ENCODE data around the gene ZMYM4. TPM values are rescaled to one million over a fixed set of nuclear protein-coding genes. Genes with fewer than 3 reads are reported as not detected.

ZMYM4 gene
- total RNA-seq, 2 experiments from 2014 or later, result 18.6 to 19.2 TPM

GRCh38 chr1:35433714-35434113 is 165.2 kb downstream of the ZMYM4 start:
- intact Hi-C loops (cut with micrococcal nuclease), result no loop called here
- H3K27ac Mint-ChIP-seq, result no peak overlapping the region
- H3K4me1 Mint-ChIP-seq (ENCODE audit: low read depth), result peaks cover 7% of the 10 kb centered on the region
- CTCF ChIA-PET, result interaction anchor here (0.7 kb wide), 1 partner anchor 298 kb away, joined by 9 read pairs; no protein-coding TSS in a partner anchor
- no peaks in the 10 kb centered on the region for H3K27me3 Mint-ChIP-seq (ENCODE audit: low read depth)
- no peaks in the 10 kb centered on the region for H3K9me3 Mint-ChIP-seq
- H3K36me3 Mint-ChIP-seq (ENCODE audit: low read depth), result peaks cover 13% of the 10 kb centered on the region
- H3K4me3 Mint-ChIP-seq, result no peak overlapping the region
- DNase-seq, result no peak

GRCh38 chr1:35434703-35435102 is 166.2 kb downstream of the ZMYM4 start:
- intact Hi-C loops (cut with micrococcal nuclease), result no loop called here
- peaks cover 18% of the 10 kb centered on the region for H3K36me3 Mint-ChIP-seq (ENCODE audit: low read depth)
- DNase-seq, result no peak
- H3K27ac Mint-ChIP-seq, result no peak overlapping the region
- H3K4me3 Mint-ChIP-seq, result no peak overlapping the region
- no peaks in the 10 kb centered on the region for H3K27me3 Mint-ChIP-seq (ENCODE audit: low read depth)
- no peaks in the 10 kb centered on the region for H3K9me3 Mint-ChIP-seq
- peaks cover 7% of the 10 kb centered on the region for H3K4me1 Mint-ChIP-seq (ENCODE audit: low read depth)
- CTCF ChIA-PET, result interaction anchor here (8.6 kb wide), 1 partner anchor 16 kb away, joined by 52 read pairs; no protein-coding TSS in a partner anchor

GRCh38 chr1:35436078-35436477 is 167.6 kb downstream of the ZMYM4 start:
- intact Hi-C loops (cut with micrococcal nuclease), result no loop called here
- no peak for DNase-seq
- Mint-ChIP-seq H3K27ac (no peak overlapping the region), H3K36me3 (ENCODE audit: low read depth) (peaks cover 16% of the 10 kb centered on the region), H3K4me3 (no peak overlapping the region), H3K9me3 (no peaks in the 10 kb centered on the region), H3K4me1 (ENCODE audit: low read depth) (peaks cover 5% of the 10 kb centered on the region), H3K27me3 (ENCODE audit: low read depth) (no peaks in the 10 kb centered on the region)
- CTCF ChIA-PET, result interaction anchor here (8.6 kb wide), 1 partner anchor 15 kb away, joined by 52 read pairs; no protein-coding TSS in a partner anchor

GRCh38 chr1:35437200-35437599 is 168.7 kb downstream of the ZMYM4 start:
- no peak overlapping the region for H3K27ac Mint-ChIP-seq
- CTCF ChIA-PET, result interaction anchor here (8.6 kb wide), 1 partner anchor 14 kb away, joined by 52 read pairs; no protein-coding TSS in a partner anchor

GRCh38 chr1:35439626-35440025 is 171.1 kb downstream of the ZMYM4 start:
- DNase-seq, result no peak
- Mint-ChIP-seq H3K27me3 (ENCODE audit: low read depth) (no peaks in the 10 kb centered on the region), H3K4me3 (no peak overlapping the region), H3K36me3 (ENCODE audit: low read depth) (peaks cover 15% of the 10 kb centered on the region), H3K4me1 (ENCODE audit: low read depth) (peaks cover 12% of the 10 kb centered on the region), H3K27ac (no peak overlapping the region), H3K9me3 (no peaks in the 10 kb centered on the region)
- CTCF ChIA-PET, result interaction anchor here (0.6 to 8.6 kb wide), 2 partner anchors 11 to 28 kb away, joined by 4 to 52 read pairs; no protein-coding TSS in a partner anchor
- intact Hi-C loops (cut with micrococcal nuclease), result loop anchor here (5.0 to 10.0 kb wide), 2 partner anchors 237 to 575 kb away; no protein-coding TSS in a partner anchor

More at GRCh38 chr1:35437200-35437599, 168.7 kb downstream of the ZMYM4 start:
- Mint-ChIP-seq H3K36me3 (ENCODE audit: low read depth) (peaks cover 12% of the 10 kb centered on the region), H3K4me1 (ENCODE audit: low read depth) (no peaks in the 10 kb centered on the region), H3K4me3 (no peak overlapping the region), H3K9me3 (no peaks in the 10 kb centered on the region), H3K27me3 (ENCODE audit: low read depth) (no peaks in the 10 kb centered on the region)
- no peak for DNase-seq
- intact Hi-C loops (cut with micrococcal nuclease), result no loop called here

- CTCF ChIA-PET, result interaction anchor here (1.4 to 8.6 kb wide), 3 partner anchors 9 to 127 kb away, joined by 4 to 52 read pairs (median 4); no protein-coding TSS in a partner anchor
- Mint-ChIP-seq H3K27me3 (ENCODE audit: low read depth) (no peaks in the 10 kb centered on the region), H3K9me3 (no peaks in the 10 kb centered on the region), H3K4me3 (no peak overlapping the region), H3K36me3 (ENCODE audit: low read depth) (peaks cover 15% of the 10 kb centered on the region), H3K4me1 (ENCODE audit: low read depth) (peaks cover 12% of the 10 kb centered on the region), H3K27ac (no peak overlapping the region)
- DNase-seq, result no peak
- intact Hi-C loops (cut with micrococcal nuclease), result loop anchor here (5.0 to 10.0 kb wide), 2 partner anchors 240 to 577 kb away; no protein-coding TSS in a partner anchor
Observed at GRCh38 chr1:35441926-35442579, 173.5 kb downstream of the ZMYM4 start.

GRCh38 chr1:35442734-35443133 is 174.2 kb downstream of the ZMYM4 start:
- Mint-ChIP-seq H3K4me3 (no peak overlapping the region), H3K4me1 (ENCODE audit: low read depth) (peaks cover 12% of the 10 kb centered on the region), H3K36me3 (ENCODE audit: low read depth) (peaks cover 14% of the 10 kb centered on the region), H3K27me3 (ENCODE audit: low read depth) (no peaks in the 10 kb centered on the region), H3K27ac (no peak overlapping the region), H3K9me3 (no peaks in the 10 kb centered on the region)
- intact Hi-C loops (cut with micrococcal nuclease), result loop anchor here (5.0 to 10.0 kb wide), 2 partner anchors 240 to 578 kb away; no protein-coding TSS in a partner anchor
- DNase-seq, result peak; percentile 45
- CTCF ChIA-PET, result interaction anchor here (1.4 to 8.6 kb wide), 3 partner anchors 8 to 126 kb away, joined by 4 to 52 read pairs (median 4); no protein-coding TSS in a partner anchor

GRCh38 chr1:35443768-35444518 is 175.4 kb downstream of the ZMYM4 start:
- H3K4me1 Mint-ChIP-seq (ENCODE audit: low read depth), result peaks cover 12% of the 10 kb centered on the region
- no peaks in the 10 kb centered on the region for H3K27me3 Mint-ChIP-seq (ENCODE audit: low read depth)
- peak; percentile 12 for DNase-seq
- intact Hi-C loops (cut with micrococcal nuclease), result loop anchor here (5.0 to 10.0 kb wide), 2 partner anchors 242 to 579 kb away; no protein-coding TSS in a partner anchor
- no peak overlapping the region for H3K4me3 Mint-ChIP-seq
- H3K9me3 Mint-ChIP-seq, result no peaks in the 10 kb centered on the region
- CTCF ChIA-PET, result interaction anchor here (1.1 to 9.4 kb wide), 7 partner anchors 8 to 579 kb away, joined by 3 to 147 read pairs (median 4); no protein-coding TSS in a partner anchor
- H3K27ac Mint-ChIP-seq, result no peak overlapping the region
- peaks cover 18% of the 10 kb centered on the region for H3K36me3 Mint-ChIP-seq (ENCODE audit: low read depth)

- Mint-ChIP-seq H3K27ac (no peak overlapping the region), H3K9me3 (no peaks in the 10 kb centered on the region)
- intact Hi-C loops (cut with micrococcal nuclease), result loop anchor here (5.0 to 10.0 kb wide), 2 partner anchors 242 to 580 kb away; no protein-coding TSS in a partner anchor
Observed at GRCh38 chr1:35444519-35444774, 175.9 kb downstream of the ZMYM4 start.

GRCh38 chr1:35447278-35447677 is 178.8 kb downstream of the ZMYM4 start:
- no peak overlapping the region for H3K4me3 Mint-ChIP-seq
- CTCF ChIA-PET, result interaction anchor here (0.7 to 9.4 kb wide), 2 partner anchors 48 to 119 kb away, joined by 3 to 147 read pairs; no protein-coding TSS in a partner anchor
- DNase-seq, result no peak
- peaks cover 10% of the 10 kb centered on the region for H3K36me3 Mint-ChIP-seq (ENCODE audit: low read depth)
- intact Hi-C loops (cut with micrococcal nuclease), result loop anchor here (10.0 kb wide), 1 partner anchor 582 kb away; no protein-coding TSS in a partner anchor
- H3K9me3 Mint-ChIP-seq, result no peaks in the 10 kb centered on the region
- H3K4me1 Mint-ChIP-seq (ENCODE audit: low read depth), result peaks cover 26% of the 10 kb centered on the region
- no peaks in the 10 kb centered on the region for H3K27me3 Mint-ChIP-seq (ENCODE audit: low read depth)
- H3K27ac Mint-ChIP-seq, result no peak overlapping the region

More at GRCh38 chr1:35444519-35444774, 175.9 kb downstream of the ZMYM4 start:
- Mint-ChIP-seq H3K4me3 (no peak overlapping the region), H3K4me1 (ENCODE audit: low read depth) (peaks cover 12% of the 10 kb centered on the region), H3K36me3 (ENCODE audit: low read depth) (peaks cover 15% of the 10 kb centered on the region), H3K27me3 (ENCODE audit: low read depth) (no peaks in the 10 kb centered on the region)
- no peak for DNase-seq
- CTCF ChIA-PET, result interaction anchor here (1.1 to 9.4 kb wide), 6 partner anchors 8 to 580 kb away, joined by 3 to 147 read pairs (median 4); no protein-coding TSS in a partner anchor

- CTCF ChIA-PET, result interaction anchor here (1.2 to 9.4 kb wide), 6 partner anchors 10 to 247 kb away, joined by 3 to 147 read pairs (median 48); partner anchors contain the start of genes KIAA0319L and NCDN
- H3K27me3 Mint-ChIP-seq (ENCODE audit: low read depth), result no peaks in the 10 kb centered on the region
- no peak for DNase-seq
- no peak overlapping the region for H3K27ac Mint-ChIP-seq
- peaks cover 6% of the 10 kb centered on the region for H3K36me3 Mint-ChIP-seq (ENCODE audit: low read depth)
- peaks cover 29% of the 10 kb centered on the region for H3K4me1 Mint-ChIP-seq (ENCODE audit: low read depth)
- intact Hi-C loops (cut with micrococcal nuclease), result loop anchor here (10.0 kb wide), 1 partner anchor 584 kb away; no protein-coding TSS in a partner anchor
- H3K9me3 Mint-ChIP-seq, result no peaks in the 10 kb centered on the region
- H3K4me3 Mint-ChIP-seq, result no peak overlapping the region
Observed at GRCh38 chr1:35448344-35448801, 179.9 kb downstream of the ZMYM4 start.
